ENCODE data around the gene RASGRP2. TPM values are rescaled to one million over a fixed set of nuclear protein-coding genes. Genes with fewer than 3 reads are reported as not detected.

Gene RASGRP2
- total RNA-seq, 2 experiments from 2014 or later, result 7.5 to 8.2 TPM

DNA sequence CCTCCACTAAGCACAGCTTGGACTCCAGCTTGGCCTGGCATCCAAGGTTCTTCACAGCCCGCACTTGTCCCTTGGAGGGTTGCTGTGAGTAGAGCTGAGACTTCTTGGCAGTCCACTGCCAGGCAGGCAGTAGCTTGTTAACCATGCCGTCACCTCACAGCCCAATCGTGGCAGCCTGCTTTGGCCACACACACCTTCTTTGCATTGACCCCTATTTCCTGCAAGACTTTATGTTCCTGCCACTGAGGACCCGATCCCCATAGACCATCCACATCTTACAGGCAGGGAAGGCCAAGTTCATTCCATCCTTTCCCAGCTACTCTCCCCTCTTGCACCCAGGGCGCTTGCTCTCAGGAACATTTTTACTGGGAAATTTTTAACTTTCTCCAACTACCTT lies 18.3 kb upstream of the RASGRP2 start:
- H3K36me3 Mint-ChIP-seq, result peaks cover 45% of the 10 kb centered on the region
- H3K4me3 Mint-ChIP-seq, result no peak overlapping the region
- peak overlapping the region; percentile 80 for H3K27ac Mint-ChIP-seq
- CTCF ChIA-PET, result interaction anchor here (0.7 to 1.5 kb wide), 4 partner anchors 13 to 18 kb away, joined by 3 to 5 read pairs (median 4); partner anchors contain the start of genes RASGRP2 and SF1
- no peaks in the 10 kb centered on the region for H3K9me3 Mint-ChIP-seq
- H3K4me1 Mint-ChIP-seq (ENCODE audit: low read depth), result peaks cover 58% of the 10 kb centered on the region
- intact Hi-C loops (cut with micrococcal nuclease), result loop anchor here (2.0 kb wide), 1 partner anchor 17 kb away; the partner anchor contains the start of gene RASGRP2
- POLR2A ChIA-PET, result interaction anchor here (2.4 kb wide), 1 partner anchor 11 kb away, joined by 9 read pairs; no protein-coding TSS in a partner anchor
- no peak for DNase-seq
- H3K27me3 Mint-ChIP-seq, result no peaks in the 10 kb centered on the region

DNA sequence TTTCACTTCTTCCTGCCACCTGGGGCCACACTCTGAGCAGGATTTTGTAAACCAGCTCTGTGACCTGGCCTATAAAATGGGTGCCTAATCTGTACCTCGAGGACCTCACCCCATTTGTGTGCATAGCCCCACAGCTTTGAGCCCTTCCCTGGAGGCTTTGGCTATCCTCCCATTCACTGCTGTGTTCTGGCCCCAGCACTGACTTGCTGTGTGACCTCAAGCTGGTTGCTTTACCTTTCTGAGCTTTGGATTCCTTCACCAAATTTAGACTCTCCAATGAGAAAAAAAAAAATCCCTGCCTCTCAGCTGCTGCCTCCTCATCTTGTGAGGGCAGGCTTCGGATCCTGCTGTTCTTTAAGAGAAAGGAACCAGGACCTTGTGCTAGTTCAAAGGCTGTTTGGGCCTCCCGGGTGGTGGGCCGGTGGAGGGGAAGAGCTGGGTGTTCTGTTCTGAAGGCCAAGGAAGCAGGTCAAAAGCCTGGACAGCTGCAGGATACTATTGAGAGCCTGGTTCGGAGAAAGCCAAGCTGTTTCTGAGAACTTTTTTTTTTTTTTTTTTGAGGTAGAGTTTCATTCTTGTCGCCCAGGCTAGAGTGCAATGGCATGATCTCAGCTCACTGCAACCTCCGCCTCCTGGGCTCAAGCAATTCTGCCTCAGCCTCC lies 16.9 kb upstream of the RASGRP2 start:
- DNase-seq, result no peak
- Mint-ChIP-seq H3K4me3 (no peak overlapping the region), H3K36me3 (peaks cover 35% of the 10 kb centered on the region), H3K27ac (peak overlapping the region; percentile 84), H3K27me3 (no peaks in the 10 kb centered on the region), H3K9me3 (no peaks in the 10 kb centered on the region), H3K4me1 (ENCODE audit: low read depth) (peaks cover 47% of the 10 kb centered on the region)
- CTCF ChIA-PET, result interaction anchor here (1.0 to 2.3 kb wide), 3 partner anchors 16 to 18 kb away, joined by 3 to 7 read pairs (median 3); no protein-coding TSS in a partner anchor
- POLR2A ChIA-PET, result interaction anchor here (0.6 to 1.4 kb wide), 9 partner anchors 12 to 388 kb away, joined by 3 to 6 read pairs (median 3); partner anchors contain the start of gene RASGRP2
- intact Hi-C loops (cut with micrococcal nuclease), result no loop called here

GRCh38 chr11:64759722-64760719 lies 16.1 kb upstream of the RASGRP2 start, which contains the start of gene PYGM:
Gene PYGM, minus strand, starts transcription at chr11:64759974. Its CDS starts 76 bp downstream, at chr11:64759898.
- peaks cover 28% of the 10 kb centered on the region for H3K36me3 Mint-ChIP-seq
- H3K4me1 Mint-ChIP-seq (ENCODE audit: low read depth), result peaks cover 40% of the 10 kb centered on the region
- CTCF ChIA-PET, result interaction anchor here (0.8 to 2.3 kb wide), 5 partner anchors 8 to 17 kb away, joined by 3 to 7 read pairs (median 3); no protein-coding TSS in a partner anchor
- no peaks in the 10 kb centered on the region for H3K9me3 Mint-ChIP-seq
- H3K27ac Mint-ChIP-seq, result peak within 1 kb of the TSS; percentile 84
- no peak within 1 kb of the TSS for H3K4me3 Mint-ChIP-seq
- intact Hi-C loops (cut with micrococcal nuclease), result no loop called here
- DNase-seq, result no peak
- POLR2A ChIA-PET, result interaction anchor here (0.9 to 1.4 kb wide), 5 partner anchors 13 to 115 kb away, joined by 3 to 6 read pairs (median 3); partner anchors contain the start of gene RASGRP2
- no peaks in the 10 kb centered on the region for H3K27me3 Mint-ChIP-seq

DNA sequence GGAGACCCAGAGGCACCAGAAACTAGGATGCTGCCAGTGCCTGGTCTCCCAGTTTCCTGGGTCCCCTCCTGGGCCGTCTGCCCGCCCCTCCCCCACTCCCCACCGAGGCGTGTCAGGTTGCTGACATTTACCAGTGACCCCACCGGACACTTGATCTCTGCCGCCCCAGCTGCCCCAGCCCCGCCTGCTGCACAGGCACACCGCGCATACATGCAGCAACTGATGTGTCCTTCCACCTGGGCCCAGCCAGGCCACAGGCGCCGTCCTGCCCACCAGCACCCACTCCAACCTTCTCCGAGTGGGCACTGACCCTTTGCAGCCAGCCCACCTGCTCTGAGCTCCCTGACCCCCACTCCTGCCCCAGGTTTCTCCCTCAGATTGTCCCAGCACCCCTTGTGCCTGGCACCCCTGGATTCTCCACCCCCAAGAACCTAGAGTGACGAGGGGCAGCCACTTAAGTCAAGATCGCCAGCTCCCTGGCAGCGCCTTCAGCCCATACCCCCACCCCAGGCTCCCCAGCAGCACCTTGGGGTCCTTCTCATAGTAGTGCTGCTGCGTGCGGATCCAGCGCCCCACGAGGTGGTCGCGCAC lies 15.3 kb upstream of the RASGRP2 start:
- no peak overlapping the region for H3K4me3 Mint-ChIP-seq
- H3K9me3 Mint-ChIP-seq, result no peaks in the 10 kb centered on the region
- no peak overlapping the region for H3K27ac Mint-ChIP-seq
- no peaks in the 10 kb centered on the region for H3K27me3 Mint-ChIP-seq
- peaks cover 20% of the 10 kb centered on the region for H3K36me3 Mint-ChIP-seq
- H3K4me1 Mint-ChIP-seq (ENCODE audit: low read depth), result peaks cover 32% of the 10 kb centered on the region
- CTCF ChIA-PET, result interaction anchor here (1.7 to 2.3 kb wide), 2 partner anchors 9 to 17 kb away, joined by 6 to 7 read pairs; no protein-coding TSS in a partner anchor
- POLR2A ChIA-PET, result interaction anchor here (1.3 to 1.4 kb wide), 2 partner anchors 13 to 15 kb away, joined by 3 to 6 read pairs; partner anchors contain the start of gene RASGRP2
- no peak for DNase-seq
- intact Hi-C loops (cut with micrococcal nuclease), result no loop called here

GRCh38 chr11:64758330-64759079 lies 14.6 kb upstream of the RASGRP2 start:
- ChIA-PET CTCF (interaction anchor here (1.7 kb wide), 1 partner anchor 10 kb away, joined by 6 read pairs; no protein-coding TSS in a partner anchor), POLR2A (interaction anchor here (0.6 kb wide), 1 partner anchor 14 kb away, joined by 3 read pairs; no protein-coding TSS in a partner anchor)
- DNase-seq, result no peak
- Mint-ChIP-seq H3K9me3 (no peaks in the 10 kb centered on the region), H3K27me3 (no peaks in the 10 kb centered on the region), H3K4me1 (ENCODE audit: low read depth) (peaks cover 25% of the 10 kb centered on the region), H3K27ac (no peak overlapping the region), H3K4me3 (no peak overlapping the region), H3K36me3 (peaks cover 14% of the 10 kb centered on the region)
- intact Hi-C loops (cut with micrococcal nuclease), result no loop called here

DNA sequence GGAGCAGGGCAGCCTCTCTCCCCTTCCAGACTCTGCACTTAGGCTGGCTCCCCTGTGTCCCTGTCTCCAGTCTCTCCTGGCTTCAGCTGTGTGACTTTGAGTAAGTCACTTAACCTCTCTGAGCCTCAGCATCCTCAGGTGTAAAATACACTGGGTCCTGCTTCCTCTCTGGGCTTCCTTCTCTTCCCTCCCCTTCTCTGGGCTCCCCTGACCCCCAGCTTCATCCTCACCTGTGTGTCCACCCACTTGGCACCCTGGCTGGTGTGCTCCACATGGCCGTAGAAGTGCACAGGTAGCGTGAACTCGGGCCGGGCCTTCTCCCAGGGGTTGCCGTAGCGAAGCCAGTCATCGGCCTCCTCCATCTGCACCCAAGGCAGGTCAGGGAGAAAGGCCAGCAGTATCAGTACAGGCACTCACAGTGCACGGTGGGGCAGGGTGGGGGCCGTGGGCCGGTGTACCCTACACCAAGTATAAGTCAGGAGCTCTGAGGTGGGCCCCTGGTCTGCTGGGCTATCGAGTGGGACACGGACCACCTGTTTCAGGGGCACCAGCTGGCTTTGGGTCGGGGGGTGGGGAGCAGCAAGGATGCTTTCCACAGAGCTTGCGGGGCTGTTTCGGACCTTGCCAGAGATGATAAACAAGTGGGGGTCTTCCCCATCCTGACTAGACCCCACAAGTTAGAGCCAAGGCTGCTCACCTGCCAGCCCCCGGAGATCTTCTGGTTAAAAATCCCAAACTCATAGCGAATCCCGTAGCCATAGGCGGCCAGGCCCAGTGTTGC lies 13.8 kb upstream of the RASGRP2 start:
- ChIA-PET CTCF (interaction anchor here (0.8 to 1.7 kb wide), 2 partner anchors 10 to 13 kb away, joined by 3 to 6 read pairs; no protein-coding TSS in a partner anchor), POLR2A (interaction anchor here (0.6 kb wide), 1 partner anchor 15 kb away, joined by 3 read pairs; no protein-coding TSS in a partner anchor)
- Mint-ChIP-seq H3K36me3 (peaks cover 9% of the 10 kb centered on the region), H3K9me3 (no peaks in the 10 kb centered on the region), H3K4me1 (ENCODE audit: low read depth) (peaks cover 17% of the 10 kb centered on the region), H3K4me3 (no peak overlapping the region), H3K27me3 (no peaks in the 10 kb centered on the region), H3K27ac (no peak overlapping the region)
- intact Hi-C loops (cut with micrococcal nuclease), result no loop called here
- DNase-seq, result no peak

DNA sequence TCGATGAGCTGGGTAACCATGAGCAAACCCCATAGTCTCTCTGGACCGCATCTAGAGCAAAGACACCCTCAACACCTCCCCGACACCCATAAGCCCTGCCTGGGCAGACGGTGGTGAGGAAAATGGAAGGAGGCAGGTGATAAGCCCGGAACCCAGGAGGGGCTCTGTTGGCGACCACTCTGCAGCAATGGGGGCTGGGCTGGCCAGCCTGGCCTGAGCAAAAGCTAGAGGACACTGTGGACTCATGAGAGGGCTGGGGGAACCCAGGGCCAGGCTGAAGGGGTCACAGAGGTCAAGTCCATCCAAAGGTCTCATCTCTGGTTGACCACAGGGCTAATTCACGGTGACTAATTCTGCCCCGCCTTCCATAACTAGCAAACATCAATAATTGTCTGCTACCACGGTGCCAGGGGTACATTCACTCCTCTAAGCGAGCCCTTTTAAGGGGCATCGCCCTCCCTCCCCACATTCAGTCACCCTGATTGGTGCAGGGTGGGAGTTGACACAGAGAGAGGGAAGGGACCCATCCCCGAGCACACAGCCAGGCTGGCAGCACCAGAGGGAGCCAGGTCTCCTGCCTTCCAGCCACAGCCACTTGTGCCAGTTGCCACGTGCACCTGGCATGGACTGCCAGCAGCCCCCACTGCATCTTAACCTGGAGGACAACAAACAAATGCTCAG lies 11.9 kb upstream of the RASGRP2 start:
- DNase-seq, result no peak
- no peak overlapping the region for H3K4me3 Mint-ChIP-seq
- no peaks in the 10 kb centered on the region for H3K9me3 Mint-ChIP-seq
- H3K36me3 Mint-ChIP-seq, result peaks cover 1% of the 10 kb centered on the region
- no peaks in the 10 kb centered on the region for H3K27me3 Mint-ChIP-seq
- no peak overlapping the region for H3K27ac Mint-ChIP-seq
- CTCF ChIA-PET, result interaction anchor here (1.3 kb wide), 1 partner anchor 13 kb away, joined by 5 read pairs; no protein-coding TSS in a partner anchor
- POLR2A ChIA-PET, result no interaction called here
- intact Hi-C loops (cut with micrococcal nuclease), result no loop called here
- peaks cover 5% of the 10 kb centered on the region for H3K4me1 Mint-ChIP-seq (ENCODE audit: low read depth)

DNA sequence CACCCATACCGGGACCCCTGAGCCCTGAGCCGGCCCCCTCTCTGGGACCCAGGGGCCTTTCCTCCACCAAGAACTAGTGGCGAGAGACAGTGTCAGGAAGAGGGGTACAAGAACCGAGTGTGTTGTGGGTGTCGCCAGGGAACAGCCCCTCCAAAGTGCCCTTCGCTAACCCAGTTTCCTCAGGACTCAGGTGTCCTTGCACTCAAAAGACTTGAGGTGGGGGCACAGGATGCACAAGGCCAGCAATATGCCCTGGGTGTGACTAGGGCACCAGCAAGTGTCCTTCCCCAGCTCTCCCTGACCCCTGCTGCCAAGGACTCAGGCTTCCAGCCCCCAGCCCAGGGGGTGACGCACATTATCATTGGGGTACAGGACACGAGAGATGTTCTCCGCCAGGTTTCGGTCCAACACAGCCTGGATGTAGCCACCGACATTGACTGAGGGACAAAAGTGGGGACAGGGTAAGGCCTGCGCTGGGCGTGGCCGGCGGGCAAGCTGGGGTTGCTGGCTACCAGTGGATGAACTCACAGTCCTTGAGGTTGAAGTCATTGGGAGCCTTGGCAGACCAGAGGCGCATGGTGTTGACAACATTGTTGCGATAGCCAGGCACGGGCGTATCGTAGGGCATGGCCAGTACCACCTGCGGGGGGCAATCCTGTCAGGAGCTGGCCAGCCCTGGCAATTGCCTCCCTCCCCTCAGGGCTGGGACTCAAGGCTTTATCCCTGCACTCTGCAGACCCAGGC lies 11.1 kb upstream of the RASGRP2 start:
- DNase-seq, result no peak
- intact Hi-C loops (cut with micrococcal nuclease), result no loop called here
- H3K4me1 Mint-ChIP-seq (ENCODE audit: low read depth), result peaks cover 5% of the 10 kb centered on the region
- no peak overlapping the region for H3K27ac Mint-ChIP-seq
- POLR2A ChIA-PET, result no interaction called here
- H3K36me3 Mint-ChIP-seq, result peaks cover 1% of the 10 kb centered on the region
- H3K27me3 Mint-ChIP-seq, result no peaks in the 10 kb centered on the region
- CTCF ChIA-PET, result interaction anchor here (1.0 to 1.3 kb wide), 2 partner anchors 11 to 12 kb away, joined by 3 to 5 read pairs; partner anchors contain the start of gene RASGRP2
- no peak overlapping the region for H3K4me3 Mint-ChIP-seq
- H3K9me3 Mint-ChIP-seq, result no peaks in the 10 kb centered on the region

DNA sequence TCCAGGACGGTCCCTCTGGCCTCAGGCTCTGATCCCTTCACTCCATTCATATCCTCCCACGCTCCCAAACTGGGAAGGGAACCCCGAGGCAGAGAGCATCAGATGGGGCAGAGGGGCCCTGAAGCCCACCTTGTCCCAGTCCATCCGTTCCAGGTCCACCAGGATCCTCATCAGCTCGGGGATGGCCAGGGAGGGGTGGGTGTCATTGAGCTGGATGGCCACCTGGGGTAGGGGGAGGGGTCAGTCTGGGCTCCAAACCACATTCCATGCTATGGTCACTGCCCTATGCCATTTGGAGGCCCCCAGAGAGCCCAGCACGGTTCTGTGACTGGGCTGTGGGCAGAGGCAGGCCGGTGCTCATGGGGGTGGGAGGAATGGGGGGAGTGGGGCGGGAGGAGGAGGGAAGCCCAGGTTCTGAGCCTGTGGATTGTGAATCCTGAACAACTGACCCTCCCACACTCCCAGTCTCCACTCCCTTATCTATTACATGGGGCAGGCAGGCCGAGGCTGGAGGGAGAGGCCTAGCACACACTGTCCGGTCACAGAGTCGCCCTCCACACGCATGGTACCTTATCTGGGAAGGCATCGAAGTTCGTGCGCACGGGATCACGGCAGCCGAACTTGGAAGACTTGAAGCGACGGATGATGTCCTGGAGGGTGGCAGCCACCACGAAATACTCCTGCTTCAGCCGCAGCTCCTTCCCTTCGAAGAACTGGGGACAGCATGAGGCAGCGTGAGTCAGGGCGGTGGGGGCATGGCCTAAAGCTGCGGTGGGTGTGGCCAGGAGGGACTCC lies 10.4 kb upstream of the RASGRP2 start:
- intact Hi-C loops (cut with micrococcal nuclease), result no loop called here
- ChIA-PET CTCF (interaction anchor here (1.0 to 1.3 kb wide), 2 partner anchors 10 to 12 kb away, joined by 3 to 5 read pairs; partner anchors contain the start of gene RASGRP2), POLR2A (no interaction called here)
- DNase-seq, result no peak
- H3K27ac Mint-ChIP-seq, result no peak overlapping the region
- no peaks in the 10 kb centered on the region for H3K27me3 Mint-ChIP-seq
- H3K9me3 Mint-ChIP-seq, result no peaks in the 10 kb centered on the region
- H3K4me3 Mint-ChIP-seq, result no peak overlapping the region
- H3K36me3 Mint-ChIP-seq, result peaks cover 1% of the 10 kb centered on the region
- H3K4me1 Mint-ChIP-seq (ENCODE audit: low read depth), result peaks cover 5% of the 10 kb centered on the region

Data from activated CD4-positive, alpha-beta memory T cell treated with anti-CD3 and anti-CD28 coated beads for 36 hours (primary cell).